Caco-2 (cell line): Measurements from ENCODE around the gene PAXX. TPM values are rescaled to one million over a fixed set of nuclear protein-coding genes. Genes with fewer than 3 reads are reported as not detected.

Source experiments
- BruUV-seq: library from RNA; stranded (reverse); fragments of 400-500 nt; replicated peaks from 2 replicates; lab custom pipeline; 2021; lab: Mats Ljungman, UMichigan
- CTCF ChIA-PET: fragments of 300-600 bp; sonication (Branson Sonifier 250); formaldehyde crosslinking; loops from one replicate; lab custom pipeline; 2022; ENCODE audit warnings: antibody characterized with exemption; lab: Charles Lee
- POLR2A ChIA-PET: fragments of 300-600 bp; sonication (Branson Sonifier 250); formaldehyde crosslinking; loops from one replicate; lab custom pipeline; 2022; ENCODE audit warnings: antibody characterized with exemption; lab: Charles Lee
- DNase-seq, 2 experiments: peaks; one replicate each; pipeline versions ENCODE4 v3.0.0 to v3.0.0-alpha.2; 2020 to 2022
- H3K27me3 ChIP-seq: replicated peaks from 2 replicates; pipeline ENCODE4 v1.6.0; 2011; ENCODE audit warnings: low read length; ENCODE audit not compliant: control insufficient read depth, insufficient read depth
- H3K36me3 ChIP-seq: 2 replicates; pipeline ENCODE4 v1.5.1; 2011; ENCODE audit warnings: low read length; ENCODE audit not compliant: control insufficient read depth, insufficient read depth
- H3K4me1 ChIP-seq: fragments of 250-450 bp; sonication (Bioruptor Pico); 2 replicates; pipeline ENCODE4 v1.5.1; 2020; ENCODE audit warnings: mild to moderate bottlenecking
- H3K4me3 ChIP-seq: 2 replicates; pipeline ENCODE4 v1.5.1; 2011; ENCODE audit warnings: low read depth, mild to moderate bottlenecking, control low read depth, low read length
- H3K9me3 ChIP-seq: fragments of 250-450 bp; sonication (Bioruptor Pico); 2 replicates; pipeline ENCODE4 v1.5.1; 2020; ENCODE audit warnings: mild to moderate bottlenecking, moderate library complexity
- H3K27ac Mint-ChIP-seq: one replicate; pipeline ENCODE4 v1.8.0; 2022; ENCODE audit warnings: mixed read lengths; ENCODE audit not compliant: unreplicated experiment
- H3K27me3 Mint-ChIP-seq: one replicate; pipeline ENCODE4 v1.8.0; 2022; ENCODE audit warnings: mixed read lengths; ENCODE audit not compliant: insufficient read depth, unreplicated experiment
- H3K36me3 Mint-ChIP-seq: one replicate; pipeline ENCODE4 v1.8.0; 2022; ENCODE audit warnings: mild to moderate bottlenecking, mixed read lengths; ENCODE audit not compliant: insufficient read depth, unreplicated experiment
- H3K4me1 Mint-ChIP-seq: one replicate; pipeline ENCODE4 v1.8.0; 2022; ENCODE audit warnings: low read depth, mixed read lengths; ENCODE audit not compliant: unreplicated experiment
- H3K4me3 Mint-ChIP-seq: one replicate; pipeline ENCODE4 v1.8.0; 2022; ENCODE audit warnings: mild to moderate bottlenecking, moderate library complexity, mixed read lengths; ENCODE audit not compliant: unreplicated experiment
- H3K9me3 Mint-ChIP-seq: one replicate; pipeline ENCODE4 v1.8.0; 2022; ENCODE audit warnings: mixed read lengths; ENCODE audit not compliant: unreplicated experiment
- CTCF ChIP-seq, 2 experiments: fragments of 200-600 bp in 1 of 2; IDR thresholded peaks; 1 replicate in 1 of 2; 2 replicates in 1 of 2; pipeline versions ENCODE4 v1.5.1 to v1.8.0; 2011 to 2022; ENCODE audit warnings: antibody characterized with exemption in 1 of 2, control low read depth in 1 of 2, inconsistent platforms in 1 of 2, low read depth in 1 of 2, low read length in 1 of 2, mild to moderate bottlenecking in 1 of 2, moderate library complexity in 1 of 2; ENCODE audit not compliant: insufficient read depth in 1 of 2, severe bottlenecking in 1 of 2, unreplicated experiment in 1 of 2
- intact Hi-C: fragments of 100-400 bp; cut with micrococcal nuclease; formaldehyde crosslinking; loops from one replicate; pipeline ENCODE4 v1.10.0; 2022; ENCODE audit not compliant: unreplicated experiment
- total RNA-seq: library from RNA; stranded (reverse); gene quantifications from 2 replicates; pipeline ENCODE4 v1.2.3, GENCODE V29; 2022

Gene PAXX
- total RNA-seq, 1 experiment from 2014 or later: 66.2 TPM

DNA sequence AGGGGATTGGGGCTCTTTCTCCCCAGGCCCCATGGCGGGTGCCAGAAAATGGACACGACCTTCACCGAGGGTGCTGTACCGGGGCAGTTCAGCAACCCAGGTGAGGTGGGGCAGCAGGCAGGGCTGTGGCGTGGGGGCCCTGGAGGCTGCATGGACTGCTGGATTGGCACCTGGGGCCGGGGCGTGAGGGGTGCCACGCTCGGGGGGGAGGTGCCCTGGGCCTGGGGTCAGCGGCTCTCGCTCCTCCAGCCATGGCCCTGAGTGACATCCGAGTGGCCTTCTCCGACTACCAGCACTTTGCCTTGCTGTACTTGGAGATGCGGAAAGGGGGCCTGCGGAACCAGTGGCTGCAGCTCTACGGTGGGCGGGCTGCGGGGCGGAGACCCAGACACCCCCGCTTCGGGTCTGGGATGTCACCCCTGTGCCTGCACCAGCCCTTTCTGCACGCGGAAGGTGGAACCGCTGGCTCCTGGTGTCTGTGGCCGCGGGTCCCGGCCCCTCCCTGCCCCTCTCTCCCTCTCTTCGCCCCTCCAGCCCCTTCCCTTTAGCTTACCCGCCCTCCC is 7.7 kb upstream of the PAXX start:
- intact Hi-C loops: no loop called here
- POLR2A ChIA-PET: no interaction called here
- H3K4me3 ChIP-seq: no peak overlapping the region
- BruUV-seq: no TSS peak
- Mint-ChIP-seq H3K4me3 (no peak overlapping the region), H3K27ac (no peak overlapping the region), H3K27me3 (no peaks in the 10 kb centered on the region), H3K4me1 (peaks cover 18% of the 10 kb centered on the region), H3K36me3 (peaks cover 6% of the 10 kb centered on the region), H3K9me3 (no peaks in the 10 kb centered on the region)
- CTCF ChIA-PET: no interaction called here
- H3K9me3 ChIP-seq: no peaks in the 10 kb centered on the region
- H3K36me3 ChIP-seq: no peaks in the 10 kb centered on the region
- DNase-seq: no peak
- TF ChIP-seq CTCF (IDR thresholded peaks at IDR 0.05; ENCODE audit: insufficient read depth in 1 of 2, low read depth in 1 of 2, low read length in 1 of 2, severe bottlenecking in 1 of 2, unreplicated experiment in 1 of 2): no peak
- H3K27me3 ChIP-seq: no peaks in the 10 kb centered on the region
- H3K4me1 ChIP-seq: peaks cover 14% of the 10 kb centered on the region

GRCh38 chr9:136985027-136985602 is 7.1 kb upstream of the PAXX start:
- no peak for TF ChIP-seq CTCF (IDR thresholded peaks at IDR 0.05; ENCODE audit: insufficient read depth in 1 of 2, low read depth in 1 of 2, low read length in 1 of 2, severe bottlenecking in 1 of 2, unreplicated experiment in 1 of 2)
- no peak overlapping the region for H3K4me3 Mint-ChIP-seq
- no peak overlapping the region for H3K27ac Mint-ChIP-seq
- H3K4me1 Mint-ChIP-seq: peaks cover 23% of the 10 kb centered on the region
- Histone ChIP-seq H3K9me3 (no peaks in the 10 kb centered on the region), H3K27me3 (no peaks in the 10 kb centered on the region), H3K4me3 (no peak overlapping the region), H3K4me1 (peaks cover 19% of the 10 kb centered on the region), H3K36me3 (no peaks in the 10 kb centered on the region)
- intact Hi-C loops: no loop called here
- H3K9me3 Mint-ChIP-seq: no peaks in the 10 kb centered on the region
- no peaks in the 10 kb centered on the region for H3K27me3 Mint-ChIP-seq
- H3K36me3 Mint-ChIP-seq: peaks cover 6% of the 10 kb centered on the region
- CTCF ChIA-PET: interaction anchor here (0.6 kb wide), 1 partner anchor 91 kb away, joined by 8 read pairs; no protein-coding TSS in a partner anchor
- DNase-seq: no peak
- POLR2A ChIA-PET: no interaction called here
- BruUV-seq: no TSS peak

DNA sequence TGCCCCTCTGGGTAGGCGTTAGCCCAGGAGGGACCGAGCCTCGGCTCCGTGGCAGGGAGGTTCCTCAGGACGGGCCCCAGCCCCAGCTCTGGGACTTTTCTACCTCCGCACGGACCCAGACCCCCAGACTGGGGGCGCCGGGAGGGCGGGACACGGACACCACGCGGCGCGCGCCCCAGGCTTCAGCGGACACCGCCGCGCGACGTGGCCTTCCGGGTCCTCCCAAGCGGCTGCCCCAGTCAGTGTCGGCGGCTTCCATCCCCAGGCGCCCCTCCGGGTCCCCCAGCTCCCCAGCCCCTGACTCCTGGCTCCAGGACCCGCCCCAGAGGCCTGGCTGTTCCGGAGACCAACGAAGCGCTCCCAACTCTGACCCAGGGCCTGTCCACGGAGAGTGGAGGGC is 6.4 kb upstream of the PAXX start:
- H3K36me3 Mint-ChIP-seq: peaks cover 11% of the 10 kb centered on the region
- BruUV-seq: no TSS peak
- H3K27me3 Mint-ChIP-seq: no peaks in the 10 kb centered on the region
- no peak for DNase-seq
- Histone ChIP-seq H3K4me1 (peaks cover 27% of the 10 kb centered on the region), H3K36me3 (no peaks in the 10 kb centered on the region), H3K27me3 (no peaks in the 10 kb centered on the region), H3K4me3 (no peak overlapping the region), H3K9me3 (no peaks in the 10 kb centered on the region)
- CTCF ChIA-PET: interaction anchor here (1.0 kb wide), 1 partner anchor 43 kb away, joined by 3 read pairs; no protein-coding TSS in a partner anchor
- no peak overlapping the region for H3K27ac Mint-ChIP-seq
- no peaks in the 10 kb centered on the region for H3K9me3 Mint-ChIP-seq
- peaks cover 30% of the 10 kb centered on the region for H3K4me1 Mint-ChIP-seq
- intact Hi-C loops: no loop called here
- H3K4me3 Mint-ChIP-seq: no peak overlapping the region
- no peak for TF ChIP-seq CTCF (IDR thresholded peaks at IDR 0.05; ENCODE audit: insufficient read depth in 1 of 2, low read depth in 1 of 2, low read length in 1 of 2, severe bottlenecking in 1 of 2, unreplicated experiment in 1 of 2)
- POLR2A ChIA-PET: no interaction called here
